Measurements from ENCODE around the gene CCDC83.
"Not testable (repeated sequence)": the region's sequence is repeated elsewhere in the genome, so short reads cannot be mapped to it uniquely, and the experiment has no call there.

The CCDC83 gene

GRCh38 chr11:85952108-85952485 is 96.9 kb downstream of the CCDC83 start:
- H3K27me3 Mint-ChIP-seq; DNase-seq (ENCODE audit: low spot score in 2 of 2); H3K4me1 Mint-ChIP-seq; H3K4me3 Mint-ChIP-seq; H3K27ac Mint-ChIP-seq (ENCODE audit: low read depth); ATAC-seq (replicated peaks; ENCODE audit: extremely low read depth, poor library complexity, severe bottlenecking): not testable (repeated sequence)
- H3K36me3 Mint-ChIP-seq (ENCODE audit: insufficient read depth) = peaks cover 41% of the 10 kb centered on the region
- peaks cover 11% of the 10 kb centered on the region for H3K9me3 Mint-ChIP-seq

DNA sequence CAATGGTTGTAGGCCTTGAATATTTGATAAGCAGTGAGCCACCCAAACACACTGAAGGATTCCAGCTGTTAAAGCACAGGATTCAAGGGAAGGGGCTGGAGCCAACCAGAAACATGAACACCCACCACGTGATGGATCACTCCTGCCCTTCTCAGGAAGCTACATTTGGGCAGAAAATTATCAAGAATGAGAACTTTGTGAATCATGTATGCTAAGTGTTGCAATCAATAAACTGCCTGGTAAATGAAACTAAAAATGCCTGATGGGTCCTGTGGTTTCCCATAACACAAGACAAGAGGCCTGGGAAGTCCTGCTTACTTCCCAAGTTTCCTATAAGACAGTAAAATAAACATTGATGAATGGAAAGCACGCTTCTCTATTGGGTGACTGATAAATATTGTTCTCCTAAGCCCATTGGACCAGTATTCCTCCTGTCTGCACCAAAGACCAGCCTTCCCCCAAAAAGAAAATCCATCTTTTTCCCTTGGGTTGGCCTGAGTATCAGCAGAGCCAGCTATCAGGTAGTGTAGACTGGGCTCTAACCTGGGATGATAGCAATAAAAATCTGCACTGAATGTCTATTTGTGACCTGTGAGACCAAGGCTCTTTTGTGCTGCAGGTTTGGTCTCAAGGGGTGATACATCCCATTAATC is 98.4 kb downstream of the CCDC83 start:
- DNase-seq (ENCODE audit: low spot score in 2 of 2) (no peak), ATAC-seq (replicated peaks; ENCODE audit: extremely low read depth, poor library complexity, severe bottlenecking) (no peak)
- H3K9me3 Mint-ChIP-seq = peaks cover 11% of the 10 kb centered on the region
- H3K27ac Mint-ChIP-seq (ENCODE audit: low read depth) = peak overlapping the region; percentile 48
- no peak overlapping the region for H3K4me3 Mint-ChIP-seq
- no peaks in the 10 kb centered on the region for H3K27me3 Mint-ChIP-seq
- H3K4me1 Mint-ChIP-seq = no peaks in the 10 kb centered on the region
- peaks cover 51% of the 10 kb centered on the region for H3K36me3 Mint-ChIP-seq (ENCODE audit: insufficient read depth)

DNA sequence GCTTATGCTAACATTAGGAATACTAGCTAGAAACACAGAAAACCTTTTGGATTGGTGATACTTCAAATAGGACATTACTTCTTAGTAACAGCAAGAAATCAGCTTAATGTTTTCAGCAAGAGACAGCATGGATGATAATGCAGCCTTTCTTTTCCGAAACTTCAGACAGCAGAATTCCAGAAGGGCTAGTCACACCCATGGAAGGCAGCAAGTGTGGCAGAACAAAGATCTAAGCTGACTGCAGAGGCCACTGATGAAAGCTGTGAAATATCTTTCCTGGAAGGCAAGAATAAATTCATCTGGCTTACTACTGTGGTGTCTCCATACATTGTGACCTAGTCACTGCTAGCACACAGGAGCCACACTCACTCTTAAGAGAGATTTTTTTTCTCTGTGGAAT is 100.3 kb downstream of the CCDC83 start:
- H3K9me3 Mint-ChIP-seq = peaks cover 11% of the 10 kb centered on the region
- no peak for DNase-seq (ENCODE audit: low spot score in 2 of 2)
- H3K27me3 Mint-ChIP-seq = no peaks in the 10 kb centered on the region
- no peak overlapping the region for H3K27ac Mint-ChIP-seq (ENCODE audit: low read depth)
- no peak for ATAC-seq (replicated peaks; ENCODE audit: extremely low read depth, poor library complexity, severe bottlenecking)
- H3K4me1 Mint-ChIP-seq = peaks cover 3% of the 10 kb centered on the region
- H3K4me3 Mint-ChIP-seq = no peak overlapping the region
- H3K36me3 Mint-ChIP-seq (ENCODE audit: insufficient read depth) = peaks cover 63% of the 10 kb centered on the region

DNA sequence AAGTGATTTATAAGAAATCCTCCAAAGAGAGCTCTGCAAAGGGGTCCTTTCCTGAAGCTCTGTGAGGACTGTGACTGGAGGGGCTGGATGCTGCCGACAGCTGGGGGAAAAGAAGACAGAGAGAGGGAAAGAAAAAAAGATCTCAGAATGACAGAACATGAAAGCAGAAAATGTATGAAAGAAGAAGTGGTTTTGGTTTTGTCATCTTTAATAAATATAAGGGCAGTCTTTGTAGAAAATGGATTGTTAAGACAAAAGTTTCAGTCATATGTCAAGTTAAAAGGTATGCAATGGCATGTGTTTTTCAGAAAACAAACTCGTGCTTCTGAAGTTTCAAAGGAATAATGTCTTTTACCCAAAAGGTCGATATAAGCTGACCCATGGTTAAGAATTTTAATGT is 105.5 kb downstream of the CCDC83 start:
- ATAC-seq (replicated peaks; ENCODE audit: extremely low read depth, poor library complexity, severe bottlenecking) (no peak), DNase-seq (ENCODE audit: low spot score in 2 of 2) (no peak)
- Mint-ChIP-seq H3K4me3 (no peak overlapping the region), H3K9me3 (no peaks in the 10 kb centered on the region), H3K4me1 (peaks cover 23% of the 10 kb centered on the region), H3K36me3 (ENCODE audit: insufficient read depth) (peaks cover 73% of the 10 kb centered on the region), H3K27ac (ENCODE audit: low read depth) (peak overlapping the region; percentile 49), H3K27me3 (no peaks in the 10 kb centered on the region)

DNA sequence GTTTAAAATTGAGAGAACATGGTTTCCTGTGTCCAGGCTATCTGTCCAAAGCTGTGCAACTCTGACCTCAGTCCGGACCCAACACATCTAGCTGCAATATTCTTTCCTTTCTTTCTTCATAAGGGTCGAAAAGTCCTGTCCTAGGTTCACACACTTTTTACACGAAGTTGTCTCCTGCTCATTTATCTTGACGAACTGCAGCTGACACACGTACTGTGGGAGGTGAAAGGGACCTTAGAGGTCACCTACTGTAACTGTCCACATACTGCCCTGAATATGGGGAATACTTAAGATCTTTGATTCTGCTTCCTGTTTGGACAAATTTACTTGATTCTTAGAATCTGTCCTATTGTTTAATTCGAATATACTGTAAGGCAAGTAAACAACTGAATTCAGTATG is 105.9 kb downstream of the CCDC83 start:
- H3K9me3 Mint-ChIP-seq = no peaks in the 10 kb centered on the region
- peak overlapping the region; percentile 49 for H3K27ac Mint-ChIP-seq (ENCODE audit: low read depth)
- ATAC-seq (replicated peaks; ENCODE audit: extremely low read depth, poor library complexity, severe bottlenecking) (no peak), DNase-seq (ENCODE audit: low spot score in 2 of 2) (no peak)
- H3K36me3 Mint-ChIP-seq (ENCODE audit: insufficient read depth) = peaks cover 75% of the 10 kb centered on the region
- no peaks in the 10 kb centered on the region for H3K27me3 Mint-ChIP-seq
- peaks cover 23% of the 10 kb centered on the region for H3K4me1 Mint-ChIP-seq
- H3K4me3 Mint-ChIP-seq = no peak overlapping the region

GRCh38 chr11:85961930-85962363 is 106.8 kb downstream of the CCDC83 start:
- Mint-ChIP-seq H3K9me3 (no peaks in the 10 kb centered on the region), H3K4me3 (no peak overlapping the region), H3K27me3 (no peaks in the 10 kb centered on the region), H3K36me3 (ENCODE audit: insufficient read depth) (peaks cover 71% of the 10 kb centered on the region), H3K27ac (ENCODE audit: low read depth) (no peak overlapping the region), H3K4me1 (peaks cover 23% of the 10 kb centered on the region)
- DNase-seq (ENCODE audit: low spot score in 2 of 2) = no peak
- ATAC-seq (replicated peaks; ENCODE audit: extremely low read depth, poor library complexity, severe bottlenecking) = no peak

- no peak overlapping the region for H3K27ac Mint-ChIP-seq (ENCODE audit: low read depth)
- H3K4me1 Mint-ChIP-seq = peaks cover 44% of the 10 kb centered on the region
- no peaks in the 10 kb centered on the region for H3K27me3 Mint-ChIP-seq
- H3K4me3 Mint-ChIP-seq = no peak overlapping the region
- DNase-seq (ENCODE audit: low spot score in 2 of 2) (no peak), ATAC-seq (replicated peaks; ENCODE audit: extremely low read depth, poor library complexity, severe bottlenecking) (no peak)
- no peaks in the 10 kb centered on the region for H3K9me3 Mint-ChIP-seq
- peaks cover 65% of the 10 kb centered on the region for H3K36me3 Mint-ChIP-seq (ENCODE audit: insufficient read depth)
Observed at GRCh38 chr11:85965202-85965601, 110.0 kb downstream of the CCDC83 start.

- H3K36me3 Mint-ChIP-seq (ENCODE audit: insufficient read depth) = peaks cover 68% of the 10 kb centered on the region
Observed at GRCh38 chr11:85967457-85967856, 112.3 kb downstream of the CCDC83 start.

More at GRCh38 chr11:85967457-85967856, 112.3 kb downstream of the CCDC83 start:
- DNase-seq (ENCODE audit: low spot score in 2 of 2) = no peak
- H3K27ac Mint-ChIP-seq (ENCODE audit: low read depth) = peak overlapping the region; percentile 68
- H3K4me3 Mint-ChIP-seq = no peak overlapping the region
- no peaks in the 10 kb centered on the region for H3K9me3 Mint-ChIP-seq
- H3K4me1 Mint-ChIP-seq = peaks cover 38% of the 10 kb centered on the region
- no peaks in the 10 kb centered on the region for H3K27me3 Mint-ChIP-seq
- ATAC-seq (replicated peaks; ENCODE audit: extremely low read depth, poor library complexity, severe bottlenecking) = no peak
